GDM1 (cell line): Measurements from ENCODE around the gene ADCY1.

Source experiments
- DNase-seq: peaks from one replicate; lab custom pipeline; 2025; lab: John Stamatoyannopoulos, UW

The ADCY1 gene

GRCh38 chr7:45677311-45677900 lies 103.2 kb downstream of the ADCY1 start:
- DNase-seq, result no peak

GRCh38 chr7:45679516-45679915 lies 105.3 kb downstream of the ADCY1 start:
- DNase-seq, result no peak

- no peak for DNase-seq
These were observed 106.6 kb downstream of the ADCY1 start for GRCh38 chr7:45680776-45681175.

- no peak for DNase-seq
These were observed 107.6 kb downstream of the ADCY1 start for GRCh38 chr7:45681596-45682357.

- no peak for DNase-seq
These were observed 108.2 kb downstream of the ADCY1 start for GRCh38 chr7:45682358-45682735.

- DNase-seq, result no peak
These were observed 108.8 kb downstream of the ADCY1 start for GRCh38 chr7:45682836-45683555.

- DNase-seq, result no peak
These were observed 109.5 kb downstream of the ADCY1 start for GRCh38 chr7:45683556-45684148.

- no peak for DNase-seq
These were observed 110.9 kb downstream of the ADCY1 start for GRCh38 chr7:45684910-45685618.

GRCh38 chr7:45685619-45686240 lies 111.6 kb downstream of the ADCY1 start:
- no peak for DNase-seq

GRCh38 chr7:45686441-45687184 lies 112.4 kb downstream of the ADCY1 start:
- DNase-seq, result no peak

GRCh38 chr7:45687185-45687560 lies 113.0 kb downstream of the ADCY1 start:
- no peak for DNase-seq

GRCh38 chr7:45687721-45688120 lies 113.6 kb downstream of the ADCY1 start:
- DNase-seq, result no peak

GRCh38 chr7:45688382-45688781 lies 114.2 kb downstream of the ADCY1 start:
- DNase-seq, result no peak

GRCh38 chr7:45689011-45689796 lies 115.0 kb downstream of the ADCY1 start:
- no peak for DNase-seq

- no peak for DNase-seq
These were observed 115.9 kb downstream of the ADCY1 start for GRCh38 chr7:45689797-45690761.

- no peak for DNase-seq
These were observed 116.6 kb downstream of the ADCY1 start for GRCh38 chr7:45690762-45691150.

- DNase-seq, result no peak
These were observed 117.0 kb downstream of the ADCY1 start for GRCh38 chr7:45691155-45691656.

GRCh38 chr7:45692031-45692430 lies 117.9 kb downstream of the ADCY1 start:
- DNase-seq, result no peak
